Tibial nerve (tissue), 4 donors: ENCODE results near the gene ISCA2.

ENCODE experiments used
- CTCF ChIP-seq, 5 experiments: fragments of 200-600 bp in 3 of 5; fragments of 450-650 bp in 2 of 5; sonication (generic) in 3 of 5; IDR thresholded peaks; one replicate each; pipeline ENCODE4 v1.5.1; 2016 to 2019; ENCODE audit warnings: antibody characterized with exemption in 5 of 5, mild to moderate bottlenecking in 3 of 5, moderate library complexity in 2 of 5
- EP300 ChIP-seq, 2 donors: sonication (generic); formaldehyde crosslinking; IDR thresholded peaks; one replicate each; pipeline ENCODE4 v1.6.1; 2017; ENCODE audit warnings: antibody characterized with exemption in 2 of 2, mild to moderate bottlenecking in 1 of 2
- POLR2A ChIP-seq, 2 donors: fragments of 450-650 bp; IDR thresholded peaks; one replicate each; pipeline ENCODE4 v1.6.1; 2017; ENCODE audit warnings: antibody characterized with exemption in 2 of 2, mild to moderate bottlenecking in 2 of 2, moderate library complexity in 2 of 2

GRCh38 chr14:74535756-74536325 is 42.3 kb downstream of the ISCA2 start:
- TF ChIP-seq CTCF (IDR thresholded peaks at IDR 0.05) (no peak), POLR2A (IDR thresholded peaks at IDR 0.05) (no peak), EP300 (IDR thresholded peaks at IDR 0.05) (no peak)
